ENCODE data around the gene DSCAML1. TPM values are rescaled to one million over a fixed set of nuclear protein-coding genes. Genes with fewer than 3 reads are reported as not detected.

DSCAML1 gene
- total RNA-seq, 1 experiment from 2014 or later = 0.59 TPM

GRCh38 chr11:117799634-117800033 is 2.6 kb upstream of the DSCAML1 start:
- no peak for DNase-seq
- H3K27me3 ChIP-seq (ENCODE audit: control insufficient read depth, insufficient read depth, low read length) = peaks cover 49% of the 10 kb centered on the region
- no peak overlapping the region for H3K4me3 ChIP-seq (ENCODE audit: insufficient read depth, low read depth, low read length)
- H3K36me3 ChIP-seq (replicated peaks; ENCODE audit: control insufficient read depth, insufficient read depth, low read length) = no peaks in the 10 kb centered on the region

GRCh38 chr11:117796456-117796871 is 552 bp downstream of the DSCAML1 start:
- no peak for DNase-seq
- Histone ChIP-seq H3K27me3 (ENCODE audit: control insufficient read depth, insufficient read depth, low read length) (peaks cover 60% of the 10 kb centered on the region), H3K4me3 (ENCODE audit: insufficient read depth, low read depth, low read length) (peak overlapping the region; percentile 37), H3K36me3 (replicated peaks; ENCODE audit: control insufficient read depth, insufficient read depth, low read length) (no peaks in the 10 kb centered on the region)

GRCh38 chr11:117795638-117796455 is 1.2 kb downstream of the DSCAML1 start:
- Histone ChIP-seq H3K36me3 (replicated peaks; ENCODE audit: control insufficient read depth, insufficient read depth, low read length) (no peaks in the 10 kb centered on the region), H3K4me3 (ENCODE audit: insufficient read depth, low read depth, low read length) (peak overlapping the region; percentile 37), H3K27me3 (ENCODE audit: control insufficient read depth, insufficient read depth, low read length) (peaks cover 60% of the 10 kb centered on the region)
- peak; percentile 83 for DNase-seq

- no peaks in the 10 kb centered on the region for H3K36me3 ChIP-seq (replicated peaks; ENCODE audit: control insufficient read depth, insufficient read depth, low read length)
- peak overlapping the region; percentile 37; the same call in 1 of the 2 replicates for H3K4me3 ChIP-seq (ENCODE audit: insufficient read depth, low read depth, low read length)
- H3K27me3 ChIP-seq (ENCODE audit: control insufficient read depth, insufficient read depth, low read length) = peaks cover 60% of the 10 kb centered on the region
- peak; percentile 74 for DNase-seq
Observed at GRCh38 chr11:117794772-117795629, 2.0 kb downstream of the DSCAML1 start.

GRCh38 chr11:117794135-117794534 is 2.9 kb downstream of the DSCAML1 start:
- Histone ChIP-seq H3K4me3 (ENCODE audit: insufficient read depth, low read depth, low read length) (no peak overlapping the region), H3K36me3 (replicated peaks; ENCODE audit: control insufficient read depth, insufficient read depth, low read length) (no peaks in the 10 kb centered on the region), H3K27me3 (ENCODE audit: control insufficient read depth, insufficient read depth, low read length) (peaks cover 56% of the 10 kb centered on the region)
- no peak for DNase-seq

GRCh38 chr11:117793583-117793982 is 3.4 kb downstream of the DSCAML1 start:
- H3K36me3 ChIP-seq (replicated peaks; ENCODE audit: control insufficient read depth, insufficient read depth, low read length) = no peaks in the 10 kb centered on the region
- H3K4me3 ChIP-seq (ENCODE audit: insufficient read depth, low read depth, low read length) = no peak overlapping the region
- no peak for DNase-seq
- peaks cover 50% of the 10 kb centered on the region for H3K27me3 ChIP-seq (ENCODE audit: control insufficient read depth, insufficient read depth, low read length)

- no peaks in the 10 kb centered on the region for H3K36me3 ChIP-seq (replicated peaks; ENCODE audit: control insufficient read depth, insufficient read depth, low read length)
- no peak for DNase-seq
- H3K27me3 ChIP-seq (ENCODE audit: control insufficient read depth, insufficient read depth, low read length) = peaks cover 44% of the 10 kb centered on the region
- H3K4me3 ChIP-seq (ENCODE audit: insufficient read depth, low read depth, low read length) = no peak overlapping the region
Observed at GRCh38 chr11:117792992-117793391, 4.0 kb downstream of the DSCAML1 start.

GRCh38 chr11:117792241-117792640 is 4.8 kb downstream of the DSCAML1 start:
- Histone ChIP-seq H3K36me3 (replicated peaks; ENCODE audit: control insufficient read depth, insufficient read depth, low read length) (no peaks in the 10 kb centered on the region), H3K27me3 (ENCODE audit: control insufficient read depth, insufficient read depth, low read length) (peaks cover 37% of the 10 kb centered on the region), H3K4me3 (ENCODE audit: insufficient read depth, low read depth, low read length) (no peak overlapping the region)
- no peak for DNase-seq

- Histone ChIP-seq H3K36me3 (replicated peaks; ENCODE audit: control insufficient read depth, insufficient read depth, low read length) (no peaks in the 10 kb centered on the region), H3K4me3 (ENCODE audit: insufficient read depth, low read depth, low read length) (no peak overlapping the region), H3K27me3 (ENCODE audit: control insufficient read depth, insufficient read depth, low read length) (peaks cover 17% of the 10 kb centered on the region)
- DNase-seq = no peak
Observed at GRCh38 chr11:117790279-117790678, 6.7 kb downstream of the DSCAML1 start.

- Histone ChIP-seq H3K36me3 (replicated peaks; ENCODE audit: control insufficient read depth, insufficient read depth, low read length) (no peaks in the 10 kb centered on the region), H3K4me3 (ENCODE audit: insufficient read depth, low read depth, low read length) (no peak overlapping the region), H3K27me3 (ENCODE audit: control insufficient read depth, insufficient read depth, low read length) (peaks cover 7% of the 10 kb centered on the region)
- DNase-seq = no peak
Observed at GRCh38 chr11:117789241-117789640, 7.8 kb downstream of the DSCAML1 start.

- H3K36me3 ChIP-seq (replicated peaks; ENCODE audit: control insufficient read depth, insufficient read depth, low read length) = no peaks in the 10 kb centered on the region
- DNase-seq = no peak
- H3K4me3 ChIP-seq (ENCODE audit: insufficient read depth, low read depth, low read length) = no peak overlapping the region
- no peaks in the 10 kb centered on the region for H3K27me3 ChIP-seq (ENCODE audit: control insufficient read depth, insufficient read depth, low read length)
Observed at GRCh38 chr11:117786135-117786870, 10.7 kb downstream of the DSCAML1 start.

GRCh38 chr11:117782101-117782500 is 14.9 kb downstream of the DSCAML1 start:
- no peak overlapping the region for H3K4me3 ChIP-seq (ENCODE audit: insufficient read depth, low read depth, low read length)
- no peaks in the 10 kb centered on the region for H3K36me3 ChIP-seq (replicated peaks; ENCODE audit: control insufficient read depth, insufficient read depth, low read length)
- H3K27me3 ChIP-seq (ENCODE audit: control insufficient read depth, insufficient read depth, low read length) = no peaks in the 10 kb centered on the region
- DNase-seq = no peak

GRCh38 chr11:117781627-117782026 is 15.4 kb downstream of the DSCAML1 start:
- H3K27me3 ChIP-seq (ENCODE audit: control insufficient read depth, insufficient read depth, low read length) = no peaks in the 10 kb centered on the region
- no peaks in the 10 kb centered on the region for H3K36me3 ChIP-seq (replicated peaks; ENCODE audit: control insufficient read depth, insufficient read depth, low read length)
- no peak overlapping the region for H3K4me3 ChIP-seq (ENCODE audit: insufficient read depth, low read depth, low read length)
- DNase-seq = no peak

GRCh38 chr11:117780456-117780855 is 16.6 kb downstream of the DSCAML1 start:
- Histone ChIP-seq H3K36me3 (replicated peaks; ENCODE audit: control insufficient read depth, insufficient read depth, low read length) (no peaks in the 10 kb centered on the region), H3K27me3 (ENCODE audit: control insufficient read depth, insufficient read depth, low read length) (no peaks in the 10 kb centered on the region), H3K4me3 (ENCODE audit: insufficient read depth, low read depth, low read length) (no peak overlapping the region)
- peak; percentile 46 for DNase-seq
